ENCODE measurements around the gene IGSF6.

IGSF6 gene

GRCh38 chr16:21590796-21591195 is 61.6 kb downstream of the IGSF6 start:
- TF ChIP-seq POLR2A (IDR thresholded peaks at IDR 0.05; ENCODE audit: low read length) (no peak), GATA1 (IDR thresholded peaks at IDR 0.05; ENCODE audit: low read depth, low read length) (no peak)
- DNase-seq: no peak

GRCh38 chr16:21590287-21590686 is 62.1 kb downstream of the IGSF6 start:
- no peak for DNase-seq
- TF ChIP-seq GATA1 (IDR thresholded peaks at IDR 0.05; ENCODE audit: low read depth, low read length): no peak
- no peak for TF ChIP-seq POLR2A (IDR thresholded peaks at IDR 0.05; ENCODE audit: low read length)

GRCh38 chr16:21589551-21589950 is 62.9 kb downstream of the IGSF6 start:
- DNase-seq: no peak
- no peak for TF ChIP-seq POLR2A (IDR thresholded peaks at IDR 0.05; ENCODE audit: low read length)
- no peak for TF ChIP-seq GATA1 (IDR thresholded peaks at IDR 0.05; ENCODE audit: low read depth, low read length)
